Stimulated activated CD8-positive, alpha-beta memory T cell treated with anti-CD3 and anti-CD28 coated beads, Interleukin-4, amount 100 ng/mL, for 24 hours (primary cell): ENCODE measurements around the gene DISC1.
"Not testable (repeated sequence)": the region's sequence is repeated elsewhere in the genome, so short reads cannot be mapped to it uniquely, and the experiment has no call there.

Source experiments
- DNase-seq: peaks from one replicate; pipeline ENCODE4 v3.0.0-alpha.2; 2020; ENCODE audit warnings: low read depth

Gene DISC1

GRCh38 chr1:231961801-231962200, 335.2 kb downstream of the DISC1 start:
- not testable (repeated sequence) for DNase-seq

GRCh38 chr1:231962636-231963035, 336.0 kb downstream of the DISC1 start:
- no peak for DNase-seq

GRCh38 chr1:231964241-231964640, 337.7 kb downstream of the DISC1 start:
- no peak for DNase-seq

GRCh38 chr1:231964961-231965360, 338.4 kb downstream of the DISC1 start:
- DNase-seq = no peak

- no peak for DNase-seq
Measured at GRCh38 chr1:231965615-231966014, 339.0 kb downstream of the DISC1 start.

GRCh38 chr1:231966983-231967382, 340.4 kb downstream of the DISC1 start:
- no peak for DNase-seq

- no peak for DNase-seq
Measured at GRCh38 chr1:231969076-231969475, 342.5 kb downstream of the DISC1 start.

- not testable (repeated sequence) for DNase-seq
Measured at GRCh38 chr1:231969761-231970160, 343.2 kb downstream of the DISC1 start.

- no peak for DNase-seq
Measured at GRCh38 chr1:231970684-231971083, 344.1 kb downstream of the DISC1 start.

- DNase-seq = no peak
Measured at GRCh38 chr1:231971397-231972110, 345.0 kb downstream of the DISC1 start.

- no peak for DNase-seq
Measured at GRCh38 chr1:231972111-231972445, 345.5 kb downstream of the DISC1 start.

- no peak for DNase-seq
Measured at GRCh38 chr1:231973830-231974229, 347.2 kb downstream of the DISC1 start.

- no peak for DNase-seq
Measured at GRCh38 chr1:231976231-231976630, 349.6 kb downstream of the DISC1 start.

GRCh38 chr1:231981675-231982074, 355.1 kb downstream of the DISC1 start:
- DNase-seq = no peak

- DNase-seq = no peak
Measured at GRCh38 chr1:231982871-231983587, 356.4 kb downstream of the DISC1 start.

GRCh38 chr1:231983588-231984193, 357.1 kb downstream of the DISC1 start:
- DNase-seq = no peak

- no peak for DNase-seq
Measured at GRCh38 chr1:231985296-231986023, 358.9 kb downstream of the DISC1 start.

GRCh38 chr1:231986631-231987336, 360.2 kb downstream of the DISC1 start:
- no peak for DNase-seq

- no peak for DNase-seq
Measured at GRCh38 chr1:231990388-231990787, 363.8 kb downstream of the DISC1 start.

- no peak for DNase-seq
Measured at GRCh38 chr1:231991231-231991630, 364.6 kb downstream of the DISC1 start.

- DNase-seq = no peak
Measured at GRCh38 chr1:231993968-231994455, 367.4 kb downstream of the DISC1 start.

- no peak for DNase-seq
Measured at GRCh38 chr1:231998791-231999190, 372.2 kb downstream of the DISC1 start.
